ENCODE measurements around the gene CAMK1. TPM values are rescaled to one million over a fixed set of nuclear protein-coding genes. Genes with fewer than 3 reads are reported as not detected.

CAMK1 gene
- total and polyA plus RNA-seq, 9 of the 15 experiments (the other 6 are each of a cell fraction or from before 2014, with no cell fraction given): 0.23 to 10.7 (median 6.0) TPM

GRCh38 chr3:9793161-9793781 lies 23.5 kb upstream of the CAMK1 start (continued):
- TF ChIP-seq, protein P1, sequence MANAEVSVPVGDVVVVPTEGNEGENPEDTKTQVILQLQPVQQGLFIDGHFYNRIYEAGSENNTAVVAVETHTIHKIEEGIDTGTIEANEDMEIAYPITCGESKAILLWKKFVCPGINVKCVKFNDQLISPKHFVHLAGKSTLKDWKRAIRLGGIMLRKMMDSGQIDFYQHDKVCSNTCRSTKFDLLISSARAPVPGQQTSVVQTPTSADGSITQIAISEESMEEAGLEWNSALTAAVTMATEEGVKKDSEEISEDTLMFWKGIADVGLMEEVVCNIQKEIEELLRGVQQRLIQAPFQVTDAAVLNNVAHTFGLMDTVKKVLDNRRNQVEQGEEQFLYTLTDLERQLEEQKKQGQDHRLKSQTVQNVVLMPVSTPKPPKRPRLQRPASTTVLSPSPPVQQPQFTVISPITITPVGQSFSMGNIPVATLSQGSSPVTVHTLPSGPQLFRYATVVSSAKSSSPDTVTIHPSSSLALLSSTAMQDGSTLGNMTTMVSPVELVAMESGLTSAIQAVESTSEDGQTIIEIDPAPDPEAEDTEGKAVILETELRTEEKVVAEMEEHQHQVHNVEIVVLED (CRISPR knock-in tag; IDR thresholded peaks at IDR 0.05): no peak
- no peak for TF ChIP-seq ZNF695 (CRISPR knock-in tag; IDR thresholded peaks at IDR 0.05)
- 0 out of 2 replicates have a peak, but pooled peaks have one; percentile 27 for TF ChIP-seq ZNF431 (CRISPR knock-in tag; IDR thresholded peaks at IDR 0.05)
- TF ChIP-seq RBM15 (IDR thresholded peaks at IDR 0.05; ENCODE audit: insufficient read depth, low read length): no peak
- no peak for TF ChIP-seq ELF4 (CRISPR knock-in tag; IDR thresholded peaks at IDR 0.05)
- no peak for TF ChIP-seq ERF (CRISPR knock-in tag; IDR thresholded peaks at IDR 0.05)
- TF ChIP-seq SRSF7 (optimal IDR thresholded peaks at IDR 0.05; ENCODE audit: low read depth, low read length): no peak
- peak; percentile 18 for TF ChIP-seq TAF9B (IDR thresholded peaks at IDR 0.05; ENCODE audit: partially characterized antibody)
- no peak for TF ChIP-seq CBX5 (IDR thresholded peaks at IDR 0.05; ENCODE audit: borderline replicate concordance, low read depth)
- TF ChIP-seq FOXA1 (IDR thresholded peaks at IDR 0.05; ENCODE audit: borderline replicate concordance): no peak
- TF ChIP-seq PTRF (tag; IDR thresholded peaks at IDR 0.05): no peak
- TF ChIP-seq TAF15 (IDR thresholded peaks at IDR 0.05; ENCODE audit: low read depth, low read length): no peak
- TF ChIP-seq KDM4B (IDR thresholded peaks at IDR 0.05; ENCODE audit: borderline replicate concordance in 2 of 2, low read depth in 1 of 2): 0 out of 4 replicates have a peak, but pooled peaks of 1 of the 2 experiments have one; percentile 8
- TF ChIP-seq, protein P2, sequence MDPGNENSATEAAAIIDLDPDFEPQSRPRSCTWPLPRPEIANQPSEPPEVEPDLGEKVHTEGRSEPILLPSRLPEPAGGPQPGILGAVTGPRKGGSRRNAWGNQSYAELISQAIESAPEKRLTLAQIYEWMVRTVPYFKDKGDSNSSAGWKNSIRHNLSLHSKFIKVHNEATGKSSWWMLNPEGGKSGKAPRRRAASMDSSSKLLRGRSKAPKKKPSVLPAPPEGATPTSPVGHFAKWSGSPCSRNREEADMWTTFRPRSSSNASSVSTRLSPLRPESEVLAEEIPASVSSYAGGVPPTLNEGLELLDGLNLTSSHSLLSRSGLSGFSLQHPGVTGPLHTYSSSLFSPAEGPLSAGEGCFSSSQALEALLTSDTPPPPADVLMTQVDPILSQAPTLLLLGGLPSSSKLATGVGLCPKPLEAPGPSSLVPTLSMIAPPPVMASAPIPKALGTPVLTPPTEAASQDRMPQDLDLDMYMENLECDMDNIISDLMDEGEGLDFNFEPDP (CRISPR knock-in tag; IDR thresholded peaks at IDR 0.05): no peak
- no peak for TF ChIP-seq SMAD3 (CRISPR knock-in tag; conservative IDR thresholded peaks at IDR 0.05)
- TF ChIP-seq DIDO1 (tag; IDR thresholded peaks at IDR 0.05; ENCODE audit: low read depth): 0 out of 2 replicates have a peak, but pooled peaks have one; percentile 59
- peak in 1 of 2 experiments; percentile 24; a peak in 1 of 4 replicates for TF ChIP-seq RAD21 (CRISPR knock-in tag; conservative IDR thresholded peaks at IDR 0.05 in 1 of 2, IDR thresholded peaks at IDR 0.05 in 1 of 2)
- no peak for TF ChIP-seq BRCA1 (IDR thresholded peaks at IDR 0.05)
- no peak for TF ChIP-seq BRCA1 (CRISPR knock-in tag; IDR thresholded peaks at IDR 0.05)
- TF ChIP-seq TBL1XR1 (IDR thresholded peaks at IDR 0.05; ENCODE audit: low read length in 2 of 2): no peak
- TF ChIP-seq HDAC3 (IDR thresholded peaks at IDR 0.05; ENCODE audit: borderline replicate concordance, partially characterized antibody): no peak
- no peak for TF ChIP-seq E2F3 (CRISPR knock-in tag; IDR thresholded peaks at IDR 0.05)
- TF ChIP-seq JUN (IDR thresholded peaks at IDR 0.05; ENCODE audit: borderline replicate concordance, low read depth, low read length): no peak
- TF ChIP-seq JUN (CRISPR knock-in tag; IDR thresholded peaks at IDR 0.05; ENCODE audit: borderline replicate concordance): no peak; the same call in 1 of the 2 replicates
- TF ChIP-seq ZNF717 (CRISPR knock-in tag; IDR thresholded peaks at IDR 0.05): no peak
- TF ChIP-seq, protein P3, sequence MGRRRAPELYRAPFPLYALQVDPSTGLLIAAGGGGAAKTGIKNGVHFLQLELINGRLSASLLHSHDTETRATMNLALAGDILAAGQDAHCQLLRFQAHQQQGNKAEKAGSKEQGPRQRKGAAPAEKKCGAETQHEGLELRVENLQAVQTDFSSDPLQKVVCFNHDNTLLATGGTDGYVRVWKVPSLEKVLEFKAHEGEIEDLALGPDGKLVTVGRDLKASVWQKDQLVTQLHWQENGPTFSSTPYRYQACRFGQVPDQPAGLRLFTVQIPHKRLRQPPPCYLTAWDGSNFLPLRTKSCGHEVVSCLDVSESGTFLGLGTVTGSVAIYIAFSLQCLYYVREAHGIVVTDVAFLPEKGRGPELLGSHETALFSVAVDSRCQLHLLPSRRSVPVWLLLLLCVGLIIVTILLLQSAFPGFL (CRISPR knock-in tag; IDR thresholded peaks at IDR 0.05): no peak
- TF ChIP-seq BMI1 (IDR thresholded peaks at IDR 0.05; ENCODE audit: low read length): no peak
